22Rv1 (cell line): ENCODE results near the gene PHF20.

Experiments used
- CTCF ChIP-seq: fragments of 450-650 bp; IDR thresholded peaks from 2 replicates; pipeline ENCODE4 v1.5.1; 2017; ENCODE audit warnings: mild to moderate bottlenecking
- ZFX ChIP-seq: fragments of 450-650 bp; IDR thresholded peaks from 2 replicates; pipeline ENCODE4 v1.6.1; 2017; ENCODE audit warnings: antibody characterized with exemption, borderline replicate concordance

- TF ChIP-seq CTCF (no peak), ZFX (no peak)
These were observed 58.4 kb downstream of the PHF20 start for GRCh38 chr20:35830264-35830663.
